HepG2 (cell line): ENCODE results near the gene ECSIT. TPM values are rescaled to one million over a fixed set of nuclear protein-coding genes. Genes with fewer than 3 reads are reported as not detected.

Experiments used
- ATAC-seq: fragments of 200-7000 bp; cut with Tn5 transposase; 3 replicates; pipeline ENCODE4 v1.9.1; 2020; ENCODE audit warnings: mild to moderate bottlenecking, moderate library complexity
- BruUV-seq: library from RNA; stranded (reverse); fragments of 400-500 nt; replicated peaks from 2 replicates; lab custom pipeline; 2021; lab: Mats Ljungman, UMichigan
- CTCF ChIA-PET: fragments of 300-600 bp; formaldehyde crosslinking; extraction: SDS; loops from one replicate; lab custom pipeline; 2021; ENCODE audit warnings: low total read pairs, inconsistent platforms, low intra/inter-chr PET ratio; lab: Yijun Ruan, JAX
- POLR2A ChIA-PET: fragments of 350-600 bp; sonication (Branson Sonifier 250); formaldehyde crosslinking; loops from one replicate; lab custom pipeline; 2020; ENCODE audit warnings: antibody characterized with exemption, inconsistent platforms; lab: Yijun Ruan, JAX
- DNase-seq: peaks from one replicate; pipeline ENCODE4 v3.0.0-alpha.2; 2015; ENCODE audit warnings: low spot score
- FAIRE-seq: peaks from 3 replicates; lab custom pipeline; 2011; peaks lifted over from hg19 to GRCh38; lab: Jason Lieb, UNC
- H2AFZ ChIP-seq: one replicate; pipeline ENCODE4 v1.6.1; 2011; ENCODE audit warnings: low read length, inconsistent platforms
- H3K27ac ChIP-seq: fragments of 300-600 bp; 3 replicates; pipeline ENCODE4 v1.8.0; 2011; ENCODE audit warnings: mixed run types, mild to moderate bottlenecking, mixed read lengths, low read length, inconsistent platforms; ENCODE audit not compliant: insufficient read depth; ENCODE audit errors: extremely low read length
- H3K27me3 ChIP-seq, 2 experiments: fragments of 200-600 bp in 1 of 2; 2 replicates in 1 of 2; 3 replicates in 1 of 2; pipeline versions ENCODE4 v1.6.0 to v1.8.0; 2011; ENCODE audit warnings: low read length in 2 of 2, mild to moderate bottlenecking in 2 of 2, moderate library complexity in 2 of 2, inconsistent platforms in 1 of 2; ENCODE audit not compliant: insufficient read depth in 2 of 2, control insufficient read depth in 1 of 2
- H3K36me3 ChIP-seq, 2 experiments: fragments of 200-600 bp in 1 of 2; replicated peaks in 1 of 2; 2 replicates in 1 of 2; 3 replicates in 1 of 2; pipeline versions ENCODE4 v1.5.1 to v1.8.0; 2011; ENCODE audit warnings: low read length in 2 of 2, inconsistent platforms in 1 of 2; ENCODE audit not compliant: insufficient read depth in 2 of 2, control insufficient read depth in 1 of 2
- H3K4me1 ChIP-seq: 2 replicates; pipeline ENCODE4 v1.5.1; 2012; ENCODE audit warnings: low read length, inconsistent platforms; ENCODE audit not compliant: insufficient read depth
- H3K4me2 ChIP-seq: 2 replicates; pipeline ENCODE4 v1.6.0; 2011; ENCODE audit warnings: low read depth, low read length, inconsistent platforms
- H3K4me3 ChIP-seq, 3 experiments: fragments of 200-600 bp in 1 of 3; sonication (generic), shearing (Covaris generic) in 1 of 3; replicated peaks in 1 of 3; 2 replicates each; pipeline ENCODE4 v1.5.1; 2011 to 2016; ENCODE audit warnings: low read length in 3 of 3, inconsistent platforms in 2 of 3, low read depth in 2 of 3, mild to moderate bottlenecking in 2 of 3, control low read depth in 1 of 3, mixed read lengths in 1 of 3; ENCODE audit not compliant: insufficient read depth in 1 of 3
- H3K79me2 ChIP-seq: one replicate; pipeline ENCODE4 v1.6.1; 2011; ENCODE audit warnings: low read length, inconsistent platforms; ENCODE audit not compliant: insufficient read depth
- H3K9ac ChIP-seq: 2 replicates; pipeline ENCODE4 v1.6.0; 2011; ENCODE audit warnings: mild to moderate bottlenecking, low read depth, low read length, inconsistent platforms; ENCODE audit not compliant: insufficient read depth
- H3K9me3 ChIP-seq: 2 replicates; pipeline ENCODE4 v1.5.1; 2012; ENCODE audit warnings: mild to moderate bottlenecking, low read length
- H4K20me1 ChIP-seq: 2 replicates; pipeline ENCODE4 v1.6.0; 2011; ENCODE audit warnings: inconsistent platforms, mild to moderate bottlenecking, low read length, moderate library complexity; ENCODE audit not compliant: insufficient read depth
- AGO2 ChIP-seq: fragments of 200-400 bp; formaldehyde crosslinking; optimal IDR thresholded peaks from 2 replicates; pipeline ENCODE3; 2017; ENCODE audit warnings: mild to moderate bottlenecking, low read depth, low read length, moderate library complexity
- ISL2 ChIP-seq: sonication (generic); formaldehyde crosslinking; IDR thresholded peaks from 2 replicates; pipeline ENCODE4 v1.5.0; 2020; ENCODE audit warnings: missing genetic modification reagents
- SSRP1 ChIP-seq: IDR thresholded peaks from 2 replicates; pipeline ENCODE4 v1.6.1; 2016; ENCODE audit warnings: control low read depth
- WGBS: methylation state at CpG from one replicate; pipeline ENCODE4 v1.1.6; 2017; ENCODE audit warnings: low lambda C conversion rate; 5-methylcytosine and 5-hydroxymethylcytosine counted together
- in situ Hi-C: cut with HindIII; loops from 2 replicates; pipeline ENCODE4 v1.10.0; 2017; ENCODE audit warnings: low pct_unique_long_range_greater_than_20kb; ENCODE audit not compliant: extremely low pct_ligation_motif_present
- intact Hi-C: fragments of 100-400 bp; cut with micrococcal nuclease; formaldehyde crosslinking; loops from one replicate; pipeline ENCODE4 v1.10.0; 2022; ENCODE audit not compliant: unreplicated experiment
- polyA plus RNA-seq, 8 experiments: library from polyadenylated mRNA; depleted of rRNA in 3 of 8; stranded (reverse) in 7 of 8; unstranded in 1 of 8; fragments of >200 nt; fragmentation: Illumina TruSeq in 4 of 8; extraction: Trizol in 4 of 8; gene quantifications; 2 replicates each; pipeline versions ENCODE4 v1.2.1 to v1.2.3, GENCODE V29; 2011 to 2016; ENCODE audit warnings: low read depth in 4 of 8, missing spikeins in 1 of 8, mixed read lengths in 1 of 8; ENCODE audit not compliant: insufficient read depth in 1 of 8
- total RNA-seq, 5 experiments: library from RNA; depleted of rRNA; stranded (reverse); fragments of >200 nt; fragmentation: Illumina TruSeq; extraction: Trizol; gene quantifications; 2 replicates each; pipeline ENCODE4 v1.2.3, GENCODE V29; 2016; ENCODE audit warnings: low read depth in 1 of 5

The ECSIT gene
- total and polyA plus RNA-seq, 2 of the 13 experiments (the other 11 are each of a cell fraction or from before 2014, with no cell fraction given) = 36.4 to 62.3 TPM

- H3K4me3 ChIP-seq = no peak overlapping the region
- no peaks in the 10 kb centered on the region for H3K27me3 ChIP-seq
- BruUV-seq = no TSS peak
- peaks cover 6% of the 10 kb centered on the region for H3K79me2 ChIP-seq
- DNase-seq = no peak
- in situ Hi-C loops = no loop called here
- CTCF ChIA-PET = no interaction called here
- no peak for FAIRE-seq
- no peak overlapping the region for H3K4me2 ChIP-seq
- peaks cover 4 to 9% of the 10 kb centered on the region in 2 experiments; a peak in 2 of 5 replicates for H3K36me3 ChIP-seq
- no peaks in the 10 kb centered on the region; the same call in 1 of the 2 replicates for H4K20me1 ChIP-seq
- H2AFZ ChIP-seq = no peak overlapping the region
- H3K9me3 ChIP-seq = no peaks in the 10 kb centered on the region
- H3K4me1 ChIP-seq = peaks cover 18% of the 10 kb centered on the region
- TF ChIP-seq SSRP1 (CRISPR knock-in tag) (no peak), AGO2 (peak; percentile 63)
- TF ChIP-seq, all 625 proteins: peak for 1
- no peak overlapping the region for H3K27ac ChIP-seq
- no peak for ATAC-seq
- WGBS = 92% methylated on average over 12 of the region's 18 CpGs
- intact Hi-C loops = no loop called here
- no peak overlapping the region for H3K9ac ChIP-seq
- POLR2A ChIA-PET = no interaction called here
These were observed 21.4 kb downstream of the ECSIT start for GRCh38 chr19:11507370-11508078.

GRCh38 chr19:11506967-11507366 is 22.0 kb downstream of the ECSIT start:
- CTCF ChIA-PET = no interaction called here
- Histone ChIP-seq H3K27me3 (no peaks in the 10 kb centered on the region), H3K9ac (no peak overlapping the region), H4K20me1 (no peaks in the 10 kb centered on the region; the same call in 1 of the 2 replicates), H3K4me3 (no peak overlapping the region), H3K27ac (no peak overlapping the region), H3K4me1 (peaks cover 18% of the 10 kb centered on the region), H3K4me2 (no peak overlapping the region), H3K79me2 (peaks cover 6% of the 10 kb centered on the region), H3K36me3 (peaks cover 4 to 6% of the 10 kb centered on the region in 2 experiments; a peak in 2 of 5 replicates), H3K9me3 (no peaks in the 10 kb centered on the region), H2AFZ (no peak overlapping the region)
- POLR2A ChIA-PET = interaction anchor here (0.7 kb wide), 1 partner anchor 80 kb away, joined by 4 read pairs; no protein-coding TSS in a partner anchor
- in situ Hi-C loops (no loop called here), intact Hi-C loops (no loop called here)
- TF ChIP-seq ISL2 (CRISPR knock-in tag) = no peak
- FAIRE-seq (no peak), ATAC-seq (no peak), DNase-seq (no peak)
- BruUV-seq = no TSS peak
- 91% methylated on average over 5 of the region's 6 CpGs for WGBS
